NCI-H187 treated with DMSO at 0.1 percent for 48 hours (cell line): ENCODE results near the gene XYLT1.

Source experiments
- DNase-seq: peaks from one replicate; lab custom pipeline; 2025; lab: John Stamatoyannopoulos, UW

XYLT1 gene

DNA sequence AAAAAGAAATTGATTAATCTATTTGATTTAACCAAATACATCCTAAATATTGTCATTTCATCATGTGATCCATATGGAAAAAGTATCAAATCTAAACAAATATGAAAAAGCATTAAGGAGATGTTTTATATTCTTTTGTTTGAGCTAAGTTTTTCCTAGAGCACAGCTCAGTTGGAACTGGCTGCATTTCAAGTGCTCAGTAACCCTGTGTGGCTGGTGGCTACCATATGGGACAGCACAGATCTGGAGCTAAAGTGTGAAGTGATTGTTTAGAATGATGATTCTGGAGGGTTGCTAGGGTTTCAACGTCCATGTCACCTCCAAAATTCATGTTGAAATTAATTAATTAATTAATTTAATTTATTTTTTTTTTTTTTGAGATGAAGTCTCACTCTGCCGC lies 137.5 kb downstream of the XYLT1 start:
- no peak for DNase-seq

DNA sequence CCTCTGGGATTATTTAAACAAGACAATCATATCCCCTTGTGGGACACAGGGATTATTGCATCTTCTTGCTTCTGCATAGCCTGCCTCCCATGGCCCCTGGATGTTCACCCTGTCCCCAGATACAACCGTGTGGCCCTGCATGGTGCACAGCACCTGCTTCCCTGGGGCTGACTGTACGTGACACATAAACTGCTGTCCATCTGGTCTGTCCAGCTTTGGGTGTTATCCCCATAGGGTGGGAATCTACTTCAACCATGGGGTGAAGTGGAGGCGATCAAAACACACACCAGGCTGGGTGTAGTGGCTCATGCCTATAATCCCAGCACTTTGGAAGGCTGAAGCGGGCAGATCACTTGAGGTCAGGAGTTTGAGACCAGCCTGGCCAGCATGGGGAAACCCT lies 138.8 kb downstream of the XYLT1 start:
- no peak for DNase-seq

DNA sequence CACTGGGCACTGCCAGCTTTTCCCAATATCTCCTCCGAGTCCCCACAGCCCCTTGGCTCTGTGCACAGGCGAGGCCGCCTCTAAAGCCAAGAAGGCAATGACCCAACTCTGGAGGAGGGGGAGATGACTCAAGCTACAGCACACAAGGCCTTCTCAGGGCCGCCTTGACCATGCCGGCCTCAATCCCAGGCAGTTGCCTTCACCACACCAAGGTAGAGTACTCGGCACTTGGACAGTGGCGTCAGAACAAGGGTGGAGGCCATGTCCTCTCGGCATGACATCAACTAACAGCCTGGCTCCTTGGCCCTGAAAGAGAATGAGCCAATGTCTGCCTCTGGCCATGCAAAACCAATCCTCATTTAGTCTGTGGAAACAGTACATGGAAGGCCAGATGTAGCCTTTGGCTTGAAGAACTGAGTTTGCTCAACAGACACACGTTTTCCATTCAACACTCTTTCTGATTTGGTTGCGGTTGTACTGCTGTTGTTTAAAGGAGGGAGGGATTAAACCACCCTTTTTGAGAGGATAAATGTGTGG lies 139.6 kb downstream of the XYLT1 start:
- no peak for DNase-seq

DNA sequence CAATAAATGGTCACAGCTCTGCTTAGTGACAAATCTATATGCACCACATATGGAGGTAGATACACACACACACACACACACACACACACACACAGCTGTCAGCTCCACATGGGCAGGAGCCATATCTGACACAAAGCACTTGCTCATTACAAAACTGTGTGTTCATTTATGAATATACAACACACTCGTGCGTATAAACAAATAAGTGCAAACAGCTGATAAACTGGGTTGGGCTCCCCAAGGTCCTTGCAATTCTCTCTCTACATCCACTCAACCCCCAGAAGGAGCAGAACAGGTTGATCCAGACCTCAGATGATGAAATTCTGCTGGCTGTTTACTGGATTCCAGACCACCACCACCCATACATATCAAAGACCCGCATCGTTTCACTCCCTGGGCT lies 140.7 kb downstream of the XYLT1 start:
- no peak for DNase-seq

DNA sequence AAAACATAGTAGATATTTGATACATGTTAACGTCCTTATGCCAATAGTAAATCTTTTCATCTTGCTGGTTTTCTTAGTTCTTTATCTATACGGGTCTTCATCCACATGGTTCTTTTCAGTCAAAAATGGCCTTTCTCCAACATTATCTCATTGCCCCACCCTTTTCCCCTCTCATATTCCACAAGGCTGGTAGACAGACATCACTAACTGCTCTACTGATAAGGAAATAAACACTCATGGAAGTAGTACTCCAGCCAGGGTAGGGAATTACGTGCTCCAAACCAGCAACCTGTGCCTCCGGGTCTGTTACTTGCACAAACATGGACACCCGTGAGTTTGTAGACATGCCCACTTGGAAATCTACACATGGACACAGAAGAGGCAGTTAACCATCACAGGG lies 141.4 kb downstream of the XYLT1 start:
- no peak for DNase-seq

DNA sequence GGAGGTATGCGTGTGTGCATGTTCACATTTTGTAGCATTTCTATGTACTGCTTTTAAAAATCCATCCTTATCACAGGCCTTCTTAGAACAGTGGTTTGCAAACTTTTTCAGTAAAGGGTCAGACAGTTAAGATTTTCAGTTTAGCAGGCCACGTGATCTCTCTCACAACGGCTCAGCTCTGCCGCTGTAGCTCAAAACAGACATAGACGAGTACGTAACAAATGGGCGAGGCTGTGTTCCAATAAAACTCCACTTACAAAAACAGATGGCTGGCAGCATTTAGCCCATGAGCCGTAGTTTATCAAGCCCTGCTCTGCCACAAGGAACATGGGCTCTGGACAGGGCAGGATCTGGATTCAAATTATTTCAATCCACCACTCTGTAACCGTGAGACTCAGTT lies 141.8 kb downstream of the XYLT1 start:
- DNase-seq: no peak

DNA sequence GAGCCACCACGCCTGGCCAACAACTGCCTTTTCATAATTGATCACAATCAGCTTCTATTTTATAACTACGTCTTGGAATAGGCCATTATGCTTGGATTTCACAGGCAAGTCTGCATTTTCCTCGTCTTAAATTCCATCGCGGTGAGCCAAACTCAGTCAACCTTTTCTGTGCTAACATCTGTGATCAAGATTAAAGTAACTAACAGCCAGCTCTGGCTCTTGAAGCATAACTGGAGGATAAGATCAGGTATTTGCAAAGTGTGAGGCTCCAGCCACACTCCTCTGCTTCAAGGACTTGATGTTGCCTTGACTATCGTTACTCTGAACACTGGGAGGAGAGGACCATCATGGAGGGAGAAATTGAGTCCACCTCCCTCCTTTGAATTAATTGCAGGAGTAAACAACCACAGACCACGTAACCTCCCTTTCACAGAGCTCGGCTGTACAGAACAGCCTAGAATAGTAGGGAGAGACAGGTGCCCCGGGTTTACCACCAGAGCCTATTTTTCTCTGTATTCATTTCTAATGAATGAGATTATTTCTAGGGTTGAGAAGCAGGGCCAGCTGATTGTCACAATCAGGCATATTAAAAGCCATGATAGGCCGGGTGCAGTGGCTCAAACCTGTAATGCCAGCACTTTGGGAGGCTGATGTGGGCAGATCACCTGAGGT lies 143.0 kb downstream of the XYLT1 start:
- no peak for DNase-seq

DNA sequence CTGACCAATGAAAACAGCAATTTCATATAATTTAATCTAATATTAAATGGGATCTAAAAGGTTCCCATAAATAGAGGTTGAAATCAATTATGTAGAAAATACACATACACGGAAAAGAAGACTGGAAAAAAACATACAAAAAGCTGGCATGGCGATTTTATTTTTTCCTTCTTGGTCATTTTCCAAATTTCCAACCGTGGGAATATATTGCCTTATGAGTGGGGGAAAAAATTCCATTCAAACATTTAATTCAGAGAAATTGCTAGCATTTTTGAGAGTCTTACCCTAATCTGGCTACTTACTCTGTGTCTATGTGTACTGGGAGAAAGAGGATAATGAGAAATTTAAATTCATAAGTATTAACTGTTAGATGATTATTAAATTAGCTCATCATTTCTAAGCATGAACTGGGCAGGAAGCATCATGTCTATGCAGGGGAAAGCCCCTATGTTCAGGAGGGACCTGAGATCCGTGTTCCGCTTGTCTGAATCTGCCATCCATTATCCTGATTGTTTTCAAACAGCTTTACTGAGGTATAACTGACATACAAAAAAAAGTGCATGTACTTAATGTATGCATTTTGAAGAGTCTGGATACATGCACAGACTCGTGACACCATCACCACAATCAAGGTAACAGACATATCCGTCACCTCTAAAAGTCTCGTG lies 145.2 kb downstream of the XYLT1 start:
- no peak for DNase-seq

DNA sequence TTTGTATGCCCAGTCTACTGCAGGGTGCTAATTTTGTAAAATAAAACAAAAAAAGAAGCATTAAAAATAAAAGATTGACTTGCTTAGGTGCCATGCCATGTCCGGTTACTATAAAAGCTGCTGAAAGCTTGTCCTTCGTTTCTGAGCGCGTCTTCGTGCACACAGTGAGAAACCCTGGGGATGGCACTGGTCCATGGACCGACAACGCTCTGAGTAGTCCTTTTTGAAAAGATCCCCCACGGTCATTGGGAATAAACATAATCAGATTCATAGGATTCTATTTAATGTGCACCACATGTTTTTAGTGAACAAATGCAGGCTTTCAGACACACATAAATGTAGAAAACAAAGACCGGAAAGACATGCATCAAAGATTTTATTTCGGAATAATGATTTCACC lies 146.3 kb downstream of the XYLT1 start:
- DNase-seq: no peak

DNA sequence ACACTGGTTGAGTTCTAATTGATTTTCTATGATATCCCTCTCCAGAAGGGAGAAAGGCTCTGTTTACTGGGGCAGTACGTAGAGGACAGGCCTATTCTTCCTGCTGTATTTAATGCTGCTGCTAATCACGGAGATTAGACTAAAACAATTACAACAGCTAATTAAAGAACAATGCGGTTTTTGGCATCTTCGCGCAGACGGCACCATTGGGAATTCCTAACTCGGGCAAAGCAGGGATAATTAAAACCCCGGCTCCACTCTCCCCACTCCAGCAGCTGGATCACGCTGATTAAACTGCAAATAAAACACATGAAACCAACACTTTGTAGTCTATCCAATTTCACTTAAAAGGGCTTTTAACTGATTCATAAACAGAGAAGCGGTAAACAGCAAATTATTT lies 147.6 kb downstream of the XYLT1 start:
- no peak for DNase-seq

DNA sequence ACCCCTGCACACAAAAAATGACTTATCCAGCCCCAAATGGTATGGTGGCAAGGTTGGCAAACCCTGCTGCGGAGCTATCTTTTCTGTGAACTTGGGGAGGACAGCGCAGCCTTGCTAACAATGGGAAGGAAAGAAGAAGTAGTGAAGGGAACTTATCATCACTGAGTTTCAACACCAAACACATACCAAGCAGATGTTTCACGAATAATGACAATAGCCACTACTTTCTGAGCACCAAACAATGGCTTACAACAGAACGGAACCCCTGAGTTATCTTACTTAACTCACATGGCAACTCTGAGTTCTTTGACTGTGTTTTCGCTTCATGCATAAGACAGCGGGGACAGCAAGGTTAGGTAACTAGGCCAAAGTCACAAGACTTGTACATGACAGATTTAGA lies 148.9 kb downstream of the XYLT1 start:
- DNase-seq: no peak

DNA sequence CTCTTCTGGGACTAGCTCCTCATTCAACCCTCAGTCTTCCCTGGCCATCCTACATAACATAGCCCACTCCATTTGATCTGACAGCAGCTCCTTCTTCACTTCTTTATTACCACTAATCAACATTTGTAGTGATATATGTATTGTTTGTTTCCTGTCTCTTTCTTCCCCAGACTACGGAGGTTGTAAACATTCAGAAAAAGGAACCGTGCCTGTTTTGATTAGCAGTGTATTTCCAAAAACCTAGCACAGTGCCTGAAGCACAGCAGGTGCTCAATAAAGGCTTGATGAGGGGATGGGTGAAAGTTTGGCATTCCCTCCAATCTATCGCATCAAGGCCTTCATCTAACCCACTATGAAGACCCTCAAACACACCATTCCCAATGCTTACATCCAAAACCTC lies 150.8 kb downstream of the XYLT1 start:
- DNase-seq: no peak

DNA sequence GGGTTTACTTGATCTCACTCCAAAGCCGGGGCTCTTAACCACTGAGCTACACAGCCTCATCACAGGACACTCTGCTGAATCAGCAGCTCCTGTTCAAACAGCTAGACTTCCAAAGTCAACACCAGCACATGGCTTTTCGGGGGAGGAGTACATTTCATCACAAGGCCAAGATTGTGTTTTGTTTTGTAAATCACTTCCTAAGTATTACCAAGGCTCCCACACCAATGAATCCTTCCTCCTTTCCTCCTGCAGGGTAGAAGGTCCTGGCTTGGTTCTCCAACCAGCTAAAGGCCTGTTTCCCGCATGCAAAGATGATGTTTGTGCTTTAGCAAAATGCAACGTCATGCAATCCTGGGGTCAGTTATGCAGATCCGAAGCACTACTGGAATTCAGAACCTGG lies 152.5 kb downstream of the XYLT1 start:
- no peak for DNase-seq

DNA sequence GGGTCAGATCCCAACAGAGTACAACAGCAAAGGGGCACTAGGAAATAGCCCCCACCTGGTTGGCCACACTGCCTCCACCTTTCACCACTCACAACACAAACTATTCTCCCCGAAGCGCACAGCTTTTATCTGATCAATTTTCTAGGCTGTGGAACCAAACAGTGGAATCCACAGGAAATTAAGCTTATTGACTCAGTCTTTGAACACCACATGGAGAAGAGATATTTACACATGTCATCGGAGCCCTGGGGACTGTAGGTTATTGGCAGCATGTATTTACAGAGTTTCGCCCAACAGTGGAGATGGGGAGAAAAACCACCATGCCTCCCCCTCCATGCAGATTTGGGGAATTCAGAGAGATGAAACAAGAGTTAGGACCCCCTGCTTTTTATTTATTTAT lies 154.8 kb downstream of the XYLT1 start:
- no peak for DNase-seq

DNA sequence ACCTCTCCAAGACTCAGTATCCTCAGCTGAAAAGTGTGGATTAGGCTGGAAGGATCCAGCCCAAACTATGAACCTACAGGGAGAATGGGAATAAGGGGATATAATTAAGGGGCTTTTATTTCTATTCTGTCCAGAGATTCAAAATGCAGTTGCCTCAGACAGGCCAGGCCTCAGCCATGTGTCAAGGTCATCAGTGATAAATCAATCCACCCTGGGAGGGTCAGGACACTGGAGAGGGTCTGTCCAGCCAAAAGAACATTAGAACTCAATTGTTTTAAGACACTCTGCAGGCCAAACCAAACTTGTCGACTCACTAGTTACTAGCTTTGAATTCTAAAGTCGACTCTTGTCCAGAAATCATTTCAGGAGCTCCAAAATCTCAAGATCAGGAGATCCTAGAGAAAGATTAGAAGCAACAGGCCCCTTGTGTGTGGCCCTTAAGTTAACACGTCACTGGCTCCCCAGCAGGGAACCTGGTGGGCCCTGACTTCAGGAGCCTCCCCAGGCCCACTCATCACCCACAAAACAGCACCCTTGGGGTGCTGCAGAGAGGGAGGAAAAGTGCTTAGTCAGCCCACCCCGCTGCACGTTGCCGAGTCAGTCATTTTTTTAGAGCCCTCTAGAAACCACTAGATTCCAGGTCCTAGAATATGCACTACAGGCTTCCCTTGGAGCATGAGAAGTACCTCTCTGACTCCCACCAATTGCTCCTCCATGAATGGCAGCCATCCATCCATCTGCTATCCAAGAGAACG lies 156.8 kb downstream of the XYLT1 start:
- no peak for DNase-seq

DNA sequence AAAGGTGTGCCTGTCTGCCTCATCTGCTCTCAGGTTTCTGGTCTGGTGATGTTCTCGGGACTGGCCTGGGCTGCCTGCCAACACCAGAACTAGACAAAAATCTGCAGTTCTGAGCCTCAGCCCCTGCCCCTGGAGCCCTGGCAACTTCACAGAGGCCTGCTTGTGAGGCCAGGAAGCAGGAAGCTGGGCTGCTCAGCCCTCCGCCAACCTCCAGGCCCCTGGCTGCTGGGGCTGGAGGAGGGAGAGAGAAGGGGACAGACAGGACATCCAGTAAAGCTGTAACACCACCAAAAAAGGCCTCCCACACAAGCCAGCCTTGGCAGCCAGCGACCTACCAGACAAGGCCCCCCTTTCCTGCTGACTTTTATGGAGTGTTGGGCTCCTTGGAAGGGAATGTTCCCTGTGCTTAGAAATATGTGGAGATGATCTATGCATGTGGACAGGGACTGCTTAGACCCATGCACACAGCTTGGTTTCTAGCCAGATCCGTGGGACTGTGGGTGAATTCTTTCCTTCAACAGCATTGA lies 157.6 kb downstream of the XYLT1 start:
- no peak for DNase-seq

DNA sequence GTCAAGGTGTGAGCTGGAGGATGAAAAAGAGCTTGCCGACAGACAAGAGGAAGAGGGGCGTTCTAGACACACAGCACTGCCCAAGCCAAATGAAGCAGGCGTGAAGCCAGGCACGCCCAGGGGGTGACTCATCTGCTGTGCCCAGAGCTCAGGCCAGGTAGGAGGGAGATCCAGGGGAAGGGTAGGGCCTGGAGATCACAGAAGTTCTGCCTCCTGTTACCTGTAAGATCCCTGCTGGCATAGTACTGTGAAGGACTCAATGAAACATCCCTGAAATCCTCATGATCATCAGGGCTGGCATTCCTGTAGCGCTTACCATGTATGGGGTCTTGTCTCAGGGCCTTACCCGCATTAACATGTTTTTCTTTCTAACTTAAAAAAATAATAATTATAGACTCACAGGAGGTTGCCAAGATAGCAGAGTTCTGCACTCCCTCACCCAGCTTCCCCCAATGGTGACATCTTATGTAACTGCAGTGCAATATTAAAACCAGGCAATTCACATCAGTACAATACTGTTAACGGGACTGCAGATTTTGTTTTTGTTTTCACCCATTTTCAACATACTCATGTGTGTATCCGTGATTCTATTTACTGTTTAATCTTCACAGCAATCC lies 158.6 kb downstream of the XYLT1 start:
- no peak for DNase-seq

DNA sequence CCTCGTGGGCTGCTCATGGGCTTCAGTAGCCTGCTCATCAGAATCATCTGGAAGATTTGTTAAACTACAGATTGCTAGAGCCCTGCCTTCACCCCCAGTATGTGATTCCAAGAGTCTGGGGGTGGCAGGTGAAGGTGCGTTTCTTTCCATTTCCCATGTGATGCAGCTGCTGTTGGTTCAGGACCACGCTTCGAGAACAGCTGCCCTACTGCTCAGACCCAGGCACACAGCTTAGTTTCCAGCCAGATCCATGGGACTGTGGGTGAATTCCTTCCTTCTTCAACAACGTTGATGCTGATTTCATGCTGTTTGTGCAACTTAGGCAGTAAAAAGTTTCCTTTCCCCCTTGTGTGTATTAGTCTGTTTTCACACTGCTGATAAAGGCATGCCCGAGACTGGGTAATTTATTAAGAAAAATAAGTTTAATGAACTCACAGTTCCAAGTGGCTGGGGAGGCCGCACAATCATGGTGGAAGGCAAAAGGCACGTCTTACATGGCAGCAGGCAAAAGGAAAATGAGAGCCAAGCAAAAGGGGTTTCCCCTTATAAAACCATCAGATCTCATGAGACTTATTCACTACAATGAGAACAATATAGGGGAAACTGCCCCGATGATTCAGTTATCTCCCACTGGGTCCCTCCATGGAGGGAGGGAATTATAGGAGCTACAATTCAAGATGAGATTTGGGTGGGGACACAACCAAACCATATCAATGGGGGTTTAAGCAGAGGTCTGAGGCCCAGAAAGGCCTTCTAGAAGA lies 159.2 kb downstream of the XYLT1 start:
- DNase-seq: no peak

DNA sequence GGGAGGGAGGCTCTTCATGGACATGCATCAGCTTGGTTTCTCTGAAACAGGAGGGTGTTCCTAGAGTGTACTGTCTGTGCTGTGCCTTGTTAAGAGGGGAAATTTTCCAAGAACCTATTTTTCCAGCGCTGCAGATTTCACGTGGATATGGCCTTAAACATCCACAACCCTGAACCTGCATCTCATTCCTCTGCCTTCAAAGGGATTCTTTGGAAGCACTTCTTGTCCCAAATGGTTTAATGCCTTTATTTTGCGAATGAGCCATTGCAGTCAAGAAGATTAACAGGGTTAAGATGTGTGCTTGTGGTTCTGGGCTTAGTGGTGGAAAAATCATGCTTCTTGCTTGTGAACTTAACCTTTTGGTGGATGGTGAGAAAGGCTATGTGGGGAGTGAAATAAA lies 161.2 kb downstream of the XYLT1 start:
- DNase-seq: no peak

DNA sequence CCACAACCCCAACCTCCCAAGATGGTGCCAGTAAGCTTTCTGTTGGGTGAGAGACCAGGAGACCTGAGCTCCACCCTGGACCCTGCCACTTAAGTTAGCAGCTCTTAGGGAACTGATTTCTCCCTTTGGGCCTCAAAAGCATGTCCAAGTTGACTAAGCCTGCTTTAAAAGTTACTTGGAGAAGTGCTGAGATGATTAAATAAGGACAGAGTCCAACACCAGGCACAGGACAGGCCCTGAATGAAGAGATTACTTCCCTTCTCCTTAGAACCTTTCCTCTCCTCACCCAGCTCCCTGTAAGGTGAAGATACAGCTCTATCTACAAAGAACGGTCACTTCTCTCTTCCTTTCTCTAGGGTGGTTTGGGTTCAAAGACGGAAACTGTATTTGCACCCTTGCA lies 162.6 kb downstream of the XYLT1 start:
- no peak for DNase-seq

DNA sequence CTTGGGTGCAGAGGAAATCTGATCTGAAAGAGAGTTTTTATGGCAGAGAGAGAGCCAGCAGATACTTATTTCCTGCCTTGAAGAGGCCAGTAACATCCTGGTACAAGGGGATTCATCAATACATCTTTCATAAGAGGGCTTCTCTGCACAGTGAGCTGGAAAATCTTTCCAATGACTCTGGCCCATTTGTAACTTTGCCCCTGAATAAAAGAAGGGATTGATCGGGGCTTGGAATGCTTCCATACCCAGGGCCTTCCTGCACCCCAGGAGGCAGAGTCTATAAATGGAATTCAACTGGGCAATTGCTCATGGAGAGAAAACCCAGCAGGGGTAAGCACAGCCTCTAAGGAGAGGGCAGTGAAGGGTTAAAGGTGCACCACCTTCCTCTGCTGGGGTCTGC lies 163.3 kb downstream of the XYLT1 start:
- DNase-seq: no peak

DNA sequence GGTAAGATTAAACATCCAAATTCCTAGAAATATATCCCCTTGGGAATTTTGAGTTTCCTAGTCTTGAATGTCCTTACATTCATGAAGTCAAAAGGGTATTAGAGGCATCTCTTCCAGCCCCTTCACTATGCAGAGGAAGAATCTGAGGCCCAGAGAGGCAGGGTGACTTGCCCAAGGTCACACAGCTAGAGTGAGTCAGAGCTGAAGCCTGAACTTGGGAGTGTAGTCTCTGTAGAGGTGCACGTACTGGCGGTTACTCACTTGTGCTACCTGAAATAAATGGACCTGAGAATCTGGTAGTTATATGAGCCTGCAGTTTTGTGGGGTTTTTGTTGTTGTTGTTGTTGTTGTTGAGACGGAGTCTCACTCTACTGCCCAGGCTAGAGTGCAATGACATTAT lies 164.0 kb downstream of the XYLT1 start:
- no peak for DNase-seq
